H1 (cell line): ENCODE results near the gene TRIM52. TPM values are rescaled to one million over a fixed set of nuclear protein-coding genes. Genes with fewer than 3 reads are reported as not detected.

Source experiments
- CTCF ChIA-PET: fragments of 300-600 bp; sonication (Branson Sonifier 250); formaldehyde crosslinking; loops from one replicate; lab custom pipeline; 2021; ENCODE audit not compliant: partially characterized antibody; lab: Charles Lee
- POLR2A ChIA-PET: fragments of 300-600 bp; sonication (Branson Sonifier 250); formaldehyde crosslinking; loops from one replicate; lab custom pipeline; 2021; ENCODE audit warnings: inconsistent platforms; ENCODE audit not compliant: partially characterized antibody; lab: Charles Lee
- DNase-seq, 2 experiments: peaks; one replicate each; pipeline versions ENCODE4 v3.0.0 to v3.0.0-alpha.2; 2010 to 2022; ENCODE audit warnings: low spot score in 2 of 2, low read depth in 1 of 2, mixed read lengths in 1 of 2
- FAIRE-seq: peaks from 2 replicates; lab custom pipeline; 2011; peaks lifted over from hg19 to GRCh38; lab: Jason Lieb, UNC
- H2AFZ ChIP-seq: 2 replicates; pipeline ENCODE4 v1.8.1; 2012; ENCODE audit warnings: low read length, inconsistent platforms
- H2AK5ac ChIP-seq: 2 replicates; pipeline ENCODE4 v1.6.1; 2013; ENCODE audit warnings: low read depth, low read length
- H2BK120ac ChIP-seq: replicated peaks from 2 replicates; pipeline ENCODE3; 2013; ENCODE audit warnings: low read depth, low read length, inconsistent platforms
- H2BK12ac ChIP-seq: 2 replicates; pipeline ENCODE4 v1.6.1; 2013; ENCODE audit warnings: low read depth, low read length
- H2BK15ac ChIP-seq: 2 replicates; pipeline ENCODE4 v1.6.1; 2013; ENCODE audit warnings: low read length
- H2BK20ac ChIP-seq: 2 replicates; pipeline ENCODE4 v1.6.1; 2013; ENCODE audit warnings: low read length
- H2BK5ac ChIP-seq: 2 replicates; pipeline ENCODE4 v1.6.1; 2013; ENCODE audit warnings: low read depth, low read length
- H3K14ac ChIP-seq: 2 replicates; pipeline ENCODE4 v1.6.1; 2013; ENCODE audit warnings: inconsistent platforms; ENCODE audit not compliant: insufficient read length
- H3K18ac ChIP-seq: 2 replicates; pipeline ENCODE4 v1.6.1; 2013; ENCODE audit warnings: low read length; ENCODE audit errors: extremely low read depth
- H3K23ac ChIP-seq: 2 replicates; pipeline ENCODE4 v1.6.1; 2013; ENCODE audit warnings: inconsistent platforms; ENCODE audit not compliant: insufficient read length
- H3K23me2 ChIP-seq: 2 replicates; pipeline ENCODE4 v1.6.1; 2013; ENCODE audit warnings: low read depth, low read length
- H3K27ac ChIP-seq: 2 replicates; pipeline ENCODE4 v1.6.1; 2011; ENCODE audit warnings: low read depth, low read length, inconsistent platforms
- H3K27me3 ChIP-seq, 4 experiments: replicated peaks in 1 of 4; 1 replicate in 1 of 4; 2 replicates in 3 of 4; pipeline versions ENCODE4 v1.6.1 to v1.8.1; 2011 to 2013; ENCODE audit warnings: low read length in 3 of 4, mild to moderate bottlenecking in 3 of 4, inconsistent platforms in 2 of 4, mixed read lengths in 2 of 4, moderate library complexity in 1 of 4; ENCODE audit not compliant: control insufficient read depth in 3 of 4, insufficient read depth in 3 of 4; ENCODE audit errors: extremely low read depth in 1 of 4
- H3K36me3 ChIP-seq, 4 experiments: 2 replicates each; pipeline versions ENCODE4 v1.6.1 to v1.8.1; 2011 to 2013; ENCODE audit warnings: mild to moderate bottlenecking in 4 of 4, low read length in 3 of 4, moderate library complexity in 2 of 4, control low read depth in 1 of 4, inconsistent platforms in 1 of 4; ENCODE audit not compliant: insufficient read depth in 4 of 4, control insufficient read depth in 2 of 4
- H3K4ac ChIP-seq: replicated peaks from 2 replicates; pipeline ENCODE3; 2013; ENCODE audit warnings: low read length, low read depth, mixed read lengths, inconsistent platforms; ENCODE audit not compliant: insufficient read length
- H3K4me1 ChIP-seq, 4 experiments: replicated peaks in 1 of 4; 1 replicate in 1 of 4; 2 replicates in 3 of 4; pipeline versions ENCODE4 v1.6.1 to v1.8.1; 2011 to 2013; ENCODE audit warnings: low read length in 3 of 4, inconsistent platforms in 2 of 4, mixed read lengths in 1 of 4; ENCODE audit not compliant: insufficient read depth in 4 of 4, control insufficient read depth in 3 of 4
- H3K4me2 ChIP-seq, 2 experiments: 2 replicates each; pipeline versions ENCODE4 v1.6.1 to v1.8.1; 2011 to 2013; ENCODE audit warnings: low read depth in 2 of 2, low read length in 2 of 2, control low read depth in 1 of 2, inconsistent platforms in 1 of 2, mild to moderate bottlenecking in 1 of 2; ENCODE audit not compliant: insufficient read depth in 1 of 2
- H3K4me3 ChIP-seq, 4 experiments: fragments of 200-600, 300-600 bp in 1 of 4; sonication (generic), shearing (Covaris generic), sonication (Bioruptor Twin) in 1 of 4; 2 replicates each; pipeline versions ENCODE4 v1.5.1 to v1.8.1; 2011 to 2016; ENCODE audit warnings: low read length in 4 of 4, low read depth in 3 of 4, control low read depth in 2 of 4, inconsistent platforms in 2 of 4, mild to moderate bottlenecking in 2 of 4, mixed read lengths in 1 of 4, moderate library complexity in 1 of 4; ENCODE audit not compliant: insufficient read depth in 2 of 4; ENCODE audit errors: extremely low read depth in 1 of 4
- H3K56ac ChIP-seq: replicated peaks from 2 replicates; pipeline ENCODE3; 2013; ENCODE audit warnings: low read depth, mild to moderate bottlenecking, mixed read lengths, low read length, inconsistent platforms; ENCODE audit not compliant: insufficient read length
- H3K79me1 ChIP-seq: 2 replicates; pipeline ENCODE4 v1.6.1; 2013; ENCODE audit warnings: low read depth, low read length, control low read depth
- H3K79me2 ChIP-seq, 2 experiments: 2 replicates each; pipeline versions ENCODE4 v1.6.1 to v1.8.1; 2012 to 2013; ENCODE audit warnings: low read length in 2 of 2, mild to moderate bottlenecking in 2 of 2, inconsistent platforms in 1 of 2; ENCODE audit not compliant: insufficient read depth in 2 of 2, control insufficient read depth in 1 of 2
- H3K9ac ChIP-seq, 4 experiments: replicated peaks in 1 of 4; 1 replicate in 1 of 4; 2 replicates in 3 of 4; pipeline versions ENCODE4 v1.6.1 to v1.8.1; 2011 to 2013; ENCODE audit warnings: low read depth in 3 of 4, low read length in 3 of 4, control low read depth in 2 of 4, mild to moderate bottlenecking in 2 of 4, moderate library complexity in 2 of 4, inconsistent platforms in 1 of 4; ENCODE audit errors: extremely low read depth in 1 of 4
- H3K9me3 ChIP-seq, 2 experiments: 2 replicates each; pipeline versions ENCODE4 v1.6.1 to v1.8.1; 2012 to 2013; ENCODE audit warnings: mild to moderate bottlenecking in 2 of 2, moderate library complexity in 2 of 2, control low read depth in 1 of 2, inconsistent platforms in 1 of 2, low read depth in 1 of 2, low read length in 1 of 2, mixed read lengths in 1 of 2; ENCODE audit not compliant: insufficient read depth in 2 of 2
- H4K20me1 ChIP-seq, 2 experiments: replicated peaks in 1 of 2; 2 replicates each; pipeline versions ENCODE3 to v1.8.1; 2011 to 2013; ENCODE audit warnings: inconsistent platforms in 2 of 2, low read length in 2 of 2, mild to moderate bottlenecking in 1 of 2; ENCODE audit not compliant: insufficient read depth in 2 of 2, control insufficient read depth in 1 of 2
- H4K5ac ChIP-seq: 2 replicates; pipeline ENCODE4 v1.6.1; 2013; ENCODE audit warnings: low read length, low read depth, mixed read lengths, inconsistent platforms; ENCODE audit not compliant: insufficient read length
- H4K8ac ChIP-seq: 2 replicates; pipeline ENCODE4 v1.8.0; 2013; ENCODE audit warnings: mild to moderate bottlenecking, moderate library complexity, low read length, inconsistent platforms; ENCODE audit not compliant: insufficient read depth; ENCODE audit errors: extremely low read depth
- H4K91ac ChIP-seq: replicated peaks from 2 replicates; pipeline ENCODE3; 2013; ENCODE audit warnings: low read length, mixed read lengths, inconsistent platforms; ENCODE audit not compliant: insufficient read length
- KDM5A ChIP-seq: fragments of 200-600 bp; IDR thresholded peaks from 2 replicates; pipeline ENCODE4 v1.7.1; 2012; ENCODE audit warnings: mild to moderate bottlenecking, low read length, inconsistent platforms, mixed read lengths
- RXRA ChIP-seq: IDR thresholded peaks from 2 replicates; pipeline ENCODE4 v1.6.1; 2011; ENCODE audit warnings: low read depth, mild to moderate bottlenecking, low read length, moderate library complexity; ENCODE audit not compliant: insufficient read depth
- WGBS, 2 experiments: shearing (Covaris generic) in 1 of 2; methylation state at CpG; one replicate each; pipeline versions ENCODE4 v1.1.6 to v1.1.7; 2013 to 2015; ENCODE audit warnings: low lambda C conversion rate in 2 of 2, mixed read lengths in 2 of 2, inconsistent platforms in 1 of 2, low coverage in 1 of 2, missing lambda C conversion rate in 1 of 2; ENCODE audit not compliant: insufficient replicate concordance in 2 of 2, insufficient coverage in 1 of 2, insufficient read length in 1 of 2; ENCODE audit errors: extremely low coverage in 1 of 2, missing lambda C conversion rate in 1 of 2; 5-methylcytosine and 5-hydroxymethylcytosine counted together
- polyA plus RNA-seq, 7 experiments: library from polyadenylated mRNA; depleted of rRNA in 3 of 7; stranded (reverse) in 5 of 7; unstranded in 2 of 7; fragments of >200 nt in 5 of 7; fragments of 200-250 nt in 2 of 7; gene quantifications; 1 replicate in 5 of 7; 2 replicates in 1 of 7; 4 replicates in 1 of 7; pipeline versions ENCODE4 v1.2.1 to v1.2.3, GENCODE V29; 2011 to 2013; ENCODE audit warnings: missing spikeins in 2 of 7, mixed read lengths in 2 of 7
- total RNA-seq: library from RNA; stranded (reverse); fragmentation: NEBNext Ultra II Directional; extraction: Animal tissue kit (Norgen Biotek cat#: 25700); gene quantifications from 2 replicates; pipeline ENCODE4 v1.2.1, GENCODE V29; 2021

Gene TRIM52
- total and polyA plus RNA-seq, 2 of the 8 experiments (the other 6 are each of a cell fraction or from before 2014, with no cell fraction given): 4.2 to 5.7 TPM

DNA sequence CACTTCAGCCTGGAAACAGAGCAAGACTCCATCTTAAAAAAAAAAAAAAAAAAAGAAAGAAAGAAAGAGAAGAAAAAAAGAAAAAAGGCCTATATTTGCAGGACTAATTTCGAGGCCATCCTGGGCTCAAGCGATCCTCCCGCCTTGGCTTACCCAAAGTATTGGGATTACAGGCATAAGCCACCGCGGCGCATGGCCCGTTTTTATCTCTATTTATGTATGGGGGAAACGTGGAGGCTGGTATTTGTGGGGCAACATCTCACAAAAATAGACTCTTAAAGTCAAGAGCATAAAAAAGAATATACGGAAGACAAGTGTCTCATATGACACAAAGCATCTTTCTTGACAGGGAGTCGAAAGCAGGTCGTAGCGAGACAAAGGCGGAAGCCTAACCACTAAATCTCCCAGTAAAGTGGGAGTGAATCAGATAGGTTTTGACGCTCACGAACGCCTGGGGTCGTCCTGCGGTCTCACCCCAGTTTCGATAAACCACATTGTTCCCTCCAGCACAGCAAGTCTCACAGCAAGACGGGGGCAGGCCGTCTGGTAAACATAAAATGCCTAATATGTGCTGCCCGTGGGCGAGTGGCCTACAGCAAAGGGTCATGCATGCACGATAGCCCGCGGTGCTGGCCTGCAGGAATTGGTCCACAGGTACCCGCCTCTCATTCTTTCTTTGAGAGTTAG, 39.7 kb downstream of the TRIM52 start:
- Histone ChIP-seq H2AFZ (peak overlapping the region; percentile 29; the same call in 1 of the 2 replicates), H4K8ac (no peak overlapping the region)
- TF ChIP-seq KDM5A (no peak), RXRA (no peak)
- TF ChIP-seq, all 59 proteins: peak for 0
- H3K4ac ChIP-seq: no peak overlapping the region
- H3K79me1 ChIP-seq: 0 out of 2 replicates have a peak, but pooled peaks cover 7% of the 10 kb centered on the region
- H3K27me3 ChIP-seq: peaks cover 0 to 3% (median 1%) of the 10 kb centered on the region in 4 experiments; a peak in 2 of 7 replicates
- no peak overlapping the region for H2BK20ac ChIP-seq
- WGBS, 2 experiments: 63% methylated on average over 25 of the region's 27 CpGs; no CpG with 5 or more reads in 1 of the 2 experiments
- no peak overlapping the region for H4K91ac ChIP-seq
- peaks cover 0 to 18% of the 10 kb centered on the region in 2 experiments; a peak in 2 of 4 replicates for H3K79me2 ChIP-seq
- no peak overlapping the region; a peak in 2 of 7 replicates for H3K9ac ChIP-seq
- H3K18ac ChIP-seq: no peak overlapping the region
- H3K27ac ChIP-seq: no peak overlapping the region
- no peaks in the 10 kb centered on the region for H3K9me3 ChIP-seq
- H3K14ac ChIP-seq: no peak overlapping the region
- H3K23me2 ChIP-seq: peaks cover 26% of the 10 kb centered on the region
- no peak overlapping the region for H2AK5ac ChIP-seq
- DNase-seq (no peak), FAIRE-seq (no peak)
- CTCF ChIA-PET: interaction anchor here (1.4 to 1.7 kb wide), 4 partner anchors 14 to 51 kb away, joined by 3 to 7 read pairs (median 3); no protein-coding TSS in a partner anchor
- no peak overlapping the region for H3K56ac ChIP-seq
- no peak overlapping the region; the same call in 1 of the 2 replicates for H2BK12ac ChIP-seq
- H2BK5ac ChIP-seq: no peak overlapping the region
- no peak overlapping the region for H2BK120ac ChIP-seq
- peaks cover 0 to 3% (median 0%) of the 10 kb centered on the region in 4 experiments; a peak in 1 of 8 replicates for H3K36me3 ChIP-seq
- no peak overlapping the region for H3K23ac ChIP-seq
- H4K5ac ChIP-seq: no peak overlapping the region
- POLR2A ChIA-PET: interaction anchor here (1.1 to 32.8 kb wide), 7 partner anchors 14 to 60 kb away, joined by 4 to 1334 read pairs (median 7); partner anchors contain the start of genes RACK1 and TRIM52
- H2BK15ac ChIP-seq: no peak overlapping the region
- peaks cover 0 to 10% (median 4%) of the 10 kb centered on the region in 4 experiments; a peak in 4 of 7 replicates for H3K4me1 ChIP-seq
- H3K4me2 ChIP-seq: peak overlapping the region; percentile 86 to 96
- peaks cover 0 to 4% of the 10 kb centered on the region in 2 experiments for H4K20me1 ChIP-seq
- H3K4me3 ChIP-seq: peak overlapping the region; percentile 83 to 98 (median 95); a peak in 7 of 8 replicates
